Cardiac muscle cell (in vitro differentiated cells and primary cell): ENCODE results near the gene CACNA2D2. TPM values are rescaled to one million over a fixed set of nuclear protein-coding genes. Genes with fewer than 3 reads are reported as not detected.

Experiments
- DNase-seq, 2 donors: peaks; one replicate each; pipeline versions ENCODE4 v3.0.0 to v3.0.0-alpha.2; 2010 to 2017; ENCODE audit warnings: low read depth in 1 of 2, low spot score in 1 of 2
- H3K27ac ChIP-seq: fragments of 200-600 bp; sonication (generic); 2 replicates; pipeline ENCODE4 v1.5.1; 2016
- H3K27me3 ChIP-seq: fragments of 200-600 bp; sonication (generic); 2 replicates; pipeline ENCODE4 v1.6.0; 2016; ENCODE audit warnings: control low read depth
- H3K36me3 ChIP-seq: fragments of 200-600 bp; sonication (generic); 2 replicates; pipeline ENCODE4 v1.5.1; 2016; ENCODE audit warnings: control low read depth
- H3K4me1 ChIP-seq: fragments of 200-600 bp; sonication (generic); 2 replicates; pipeline ENCODE4 v1.8.1; 2017; ENCODE audit warnings: low read depth, mild to moderate bottlenecking, mixed run types
- H3K4me3 ChIP-seq: fragments of 200-600 bp; sonication (generic); 2 replicates; pipeline ENCODE4 v1.5.1; 2016; ENCODE audit warnings: mild to moderate bottlenecking
- H3K9me3 ChIP-seq: fragments of 200-600 bp; sonication (generic); 2 replicates; pipeline ENCODE4 v1.5.1; 2017; ENCODE audit warnings: low read depth, mild to moderate bottlenecking, control low read depth
- polyA plus RNA-seq: library from polyadenylated mRNA; unstranded; fragments of >200 nt; fragmentation: Nextera tagmentation; extraction: Ambion mirVana; gene quantifications from 2 replicates; pipeline ENCODE4 v1.2.1, GENCODE V29; 2016
- total RNA-seq: library from RNA; depleted of rRNA; stranded (reverse); fragments of >200 nt; gene quantifications from 2 replicates; pipeline ENCODE4 v1.2.3, GENCODE V29; 2016
- TF ChIP-seq, protein P1 (sequence below): IDR thresholded peaks from 2 replicates; pipeline ENCODE4 v1.5.1; 2012; ENCODE audit warnings: low read depth, mild to moderate bottlenecking, low read length

CACNA2D2 gene
- total and polyA plus RNA-seq, 2 experiments from 2014 or later: 5.4 to 8.7 TPM

DNA sequence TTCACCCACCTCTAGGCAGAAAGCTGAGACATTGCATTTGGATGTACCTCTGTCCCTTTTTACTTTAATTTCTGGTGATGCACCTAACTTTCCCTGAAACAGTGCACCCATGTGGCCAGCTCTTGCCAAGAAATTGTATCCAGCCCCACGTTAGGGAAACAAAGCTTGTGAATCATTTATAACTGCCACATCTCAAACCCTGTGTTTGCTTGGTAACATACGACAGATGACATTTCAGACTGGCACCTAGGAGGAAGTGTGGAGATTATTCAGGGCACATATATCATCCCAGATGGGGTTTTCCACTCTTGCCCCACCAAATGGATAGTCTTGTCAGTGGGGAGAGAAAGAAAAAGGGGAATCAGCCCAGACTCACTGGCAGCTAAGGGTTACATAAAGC is 150.7 kb downstream of the CACNA2D2 start:
- peaks cover 10% of the 10 kb centered on the region for H3K36me3 ChIP-seq
- no peaks in the 10 kb centered on the region for H3K9me3 ChIP-seq
- TF ChIP-seq, protein P1, sequence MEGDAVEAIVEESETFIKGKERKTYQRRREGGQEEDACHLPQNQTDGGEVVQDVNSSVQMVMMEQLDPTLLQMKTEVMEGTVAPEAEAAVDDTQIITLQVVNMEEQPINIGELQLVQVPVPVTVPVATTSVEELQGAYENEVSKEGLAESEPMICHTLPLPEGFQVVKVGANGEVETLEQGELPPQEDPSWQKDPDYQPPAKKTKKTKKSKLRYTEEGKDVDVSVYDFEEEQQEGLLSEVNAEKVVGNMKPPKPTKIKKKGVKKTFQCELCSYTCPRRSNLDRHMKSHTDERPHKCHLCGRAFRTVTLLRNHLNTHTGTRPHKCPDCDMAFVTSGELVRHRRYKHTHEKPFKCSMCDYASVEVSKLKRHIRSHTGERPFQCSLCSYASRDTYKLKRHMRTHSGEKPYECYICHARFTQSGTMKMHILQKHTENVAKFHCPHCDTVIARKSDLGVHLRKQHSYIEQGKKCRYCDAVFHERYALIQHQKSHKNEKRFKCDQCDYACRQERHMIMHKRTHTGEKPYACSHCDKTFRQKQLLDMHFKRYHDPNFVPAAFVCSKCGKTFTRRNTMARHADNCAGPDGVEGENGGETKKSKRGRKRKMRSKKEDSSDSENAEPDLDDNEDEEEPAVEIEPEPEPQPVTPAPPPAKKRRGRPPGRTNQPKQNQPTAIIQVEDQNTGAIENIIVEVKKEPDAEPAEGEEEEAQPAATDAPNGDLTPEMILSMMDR: peak; percentile 15
- no peak overlapping the region for H3K27ac ChIP-seq
- H3K4me1 ChIP-seq: peaks cover 20% of the 10 kb centered on the region
- H3K4me3 ChIP-seq: no peak overlapping the region
- DNase-seq: no peak
- H3K27me3 ChIP-seq: no peaks in the 10 kb centered on the region

DNA sequence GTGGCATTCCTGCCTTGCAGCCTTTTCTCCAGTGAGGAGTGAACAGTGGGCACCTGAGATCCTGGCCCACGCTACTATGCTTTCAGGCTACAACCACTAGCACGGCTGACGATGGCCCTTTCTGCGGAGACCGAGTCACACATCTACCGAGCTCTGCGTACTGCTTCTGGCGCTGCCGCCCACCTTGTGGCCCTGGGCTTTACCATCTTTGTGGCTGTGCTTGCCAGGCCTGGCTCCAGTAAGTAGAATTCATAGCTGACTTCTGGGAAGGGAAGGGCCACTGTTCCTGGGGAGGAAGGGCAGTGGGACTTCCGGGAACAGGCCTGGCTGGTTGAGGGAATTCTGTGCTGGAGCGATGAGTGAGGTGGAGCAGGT is 152.1 kb downstream of the CACNA2D2 start:
- Histone ChIP-seq H3K27me3 (no peaks in the 10 kb centered on the region), H3K4me1 (peaks cover 7% of the 10 kb centered on the region), H3K27ac (no peak overlapping the region), H3K36me3 (peaks cover 10% of the 10 kb centered on the region), H3K9me3 (no peaks in the 10 kb centered on the region), H3K4me3 (peak overlapping the region; percentile 89)
- no peak for DNase-seq
- TF ChIP-seq, protein P1: no peak

DNA sequence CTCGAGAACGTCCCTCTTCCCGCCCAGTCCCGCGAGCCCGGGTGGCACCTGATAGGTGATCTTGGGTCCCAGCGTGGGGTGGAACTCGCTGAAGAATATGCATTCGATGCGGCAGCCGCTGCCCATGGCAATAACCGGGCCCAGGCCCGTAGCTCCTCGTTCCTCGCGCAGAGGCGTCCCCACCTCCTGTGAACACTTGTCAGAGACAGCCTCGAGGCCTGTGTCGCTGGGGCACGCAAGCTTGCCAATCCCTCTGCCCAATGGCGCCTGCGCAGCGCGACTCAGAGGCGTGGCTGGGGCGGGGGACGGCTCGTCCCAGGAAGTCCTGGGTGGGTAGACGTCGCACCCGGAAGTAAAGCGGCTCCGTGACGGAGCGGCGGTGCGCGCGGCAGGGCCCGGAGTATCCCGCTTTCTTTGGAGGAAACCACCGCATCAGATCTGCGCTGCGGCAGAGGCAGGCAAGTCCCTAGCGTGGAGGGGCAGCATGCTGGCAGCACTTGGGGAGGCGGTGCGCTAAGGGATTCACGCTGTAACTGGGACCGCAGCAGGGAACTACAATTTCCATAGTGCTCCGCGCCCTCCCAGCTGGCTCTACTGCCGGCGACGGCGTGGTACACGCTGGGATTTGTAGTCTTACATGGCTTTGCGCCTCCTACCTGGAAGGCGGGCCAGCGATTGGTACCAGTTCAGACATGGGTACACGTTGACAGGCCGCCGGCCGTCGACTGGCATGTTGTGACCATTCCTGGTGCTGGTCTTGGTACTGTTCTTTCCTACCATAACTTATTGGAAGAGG is 152.7 kb downstream of the CACNA2D2 start, which contains the start of the genes CYB561D2 and NPRL2:
Gene CYB561D2 (plus strand): TSS at position 336 of the 796 bp plus-strand sequence. CDS start 572 bp downstream, outside the sequence.
Gene NPRL2 (minus strand): TSS at position 249 of the 796 bp plus-strand sequence. CDS start 123 bp downstream, at position 126.
- H3K27ac ChIP-seq: peak within 1 kb of the TSS; percentile 75
- peaks cover 8% of the 10 kb centered on the region for H3K4me1 ChIP-seq
- H3K9me3 ChIP-seq: no peaks in the 10 kb centered on the region
- H3K36me3 ChIP-seq: peaks cover 10% of the 10 kb centered on the region
- H3K27me3 ChIP-seq: no peaks in the 10 kb centered on the region
- peak; percentile 92 to 97 for DNase-seq
- TF ChIP-seq, protein P1: no peak
- H3K4me3 ChIP-seq: peak within 1 kb of the TSS; percentile 89

DNA sequence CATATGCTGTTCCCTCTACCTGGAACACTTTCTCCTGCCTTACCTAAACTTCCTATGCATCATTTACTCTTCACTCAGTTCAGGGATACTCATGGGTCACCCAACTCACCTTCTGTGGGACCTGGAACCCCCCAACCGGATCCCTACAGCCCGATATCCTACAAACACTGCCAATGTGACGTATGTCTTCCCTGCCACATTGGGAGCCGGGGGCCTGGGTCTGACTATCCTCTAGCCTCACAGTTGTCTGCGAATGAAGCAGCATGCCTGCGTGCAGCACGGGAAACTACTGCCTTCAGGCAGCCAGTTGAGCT is 153.3 kb downstream of the CACNA2D2 start:
- no peaks in the 10 kb centered on the region for H3K9me3 ChIP-seq
- H3K27ac ChIP-seq: peak overlapping the region; percentile 75
- peaks cover 9% of the 10 kb centered on the region for H3K36me3 ChIP-seq
- DNase-seq: no peak
- H3K27me3 ChIP-seq: peaks cover 4% of the 10 kb centered on the region
- TF ChIP-seq, protein P1: no peak
- H3K4me1 ChIP-seq: peaks cover 11% of the 10 kb centered on the region
- H3K4me3 ChIP-seq: peak overlapping the region; percentile 89

DNA sequence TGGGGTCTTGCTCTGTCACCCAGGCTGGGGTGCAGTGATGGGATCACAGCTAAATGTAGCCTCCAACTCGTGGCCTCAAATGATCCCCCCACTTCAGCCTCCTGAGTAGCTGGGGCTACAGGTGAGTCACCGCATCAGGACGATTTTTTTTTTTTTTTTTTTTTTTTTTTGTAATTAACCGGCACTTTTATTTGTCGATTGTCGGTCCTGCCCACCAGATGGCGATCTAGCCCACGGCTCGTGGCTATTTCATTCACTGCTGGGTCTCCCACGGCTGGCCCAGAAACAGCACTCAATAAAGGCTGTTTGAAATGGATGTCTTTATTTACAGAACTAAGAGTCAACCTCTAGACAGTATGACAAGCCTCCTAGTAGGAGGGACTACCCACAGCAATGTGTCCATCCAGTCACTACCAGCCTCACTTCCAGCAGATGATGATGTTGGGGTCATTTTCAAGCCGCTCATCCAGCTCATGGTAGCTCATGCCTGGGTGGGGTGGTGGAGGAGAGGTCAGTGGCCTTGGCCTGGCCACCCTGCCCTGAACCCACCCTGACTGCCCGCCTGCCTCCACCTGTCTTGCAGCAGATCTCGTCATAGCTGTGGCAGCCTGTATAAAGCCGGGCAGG is 156.1 kb downstream of the CACNA2D2 start:
- Histone ChIP-seq H3K27ac (no peak overlapping the region), H3K4me1 (peaks cover 11% of the 10 kb centered on the region), H3K36me3 (no peaks in the 10 kb centered on the region), H3K9me3 (no peaks in the 10 kb centered on the region), H3K4me3 (no peak overlapping the region), H3K27me3 (peaks cover 30% of the 10 kb centered on the region)
- DNase-seq: peak; percentile 77 to 78
- TF ChIP-seq, protein P1: peak; percentile 64
